Kidney (tissue), 14 donors: ENCODE results near the gene CXXC5. TPM values are rescaled to one million over a fixed set of nuclear protein-coding genes. Genes with fewer than 3 reads are reported as not detected.

ENCODE experiments used
- DNase-seq, 5 donors: peaks; one replicate each; pipeline ENCODE4 v3.0.0-alpha.2; 2013 to 2020
- FAIRE-seq: peaks from 2 replicates; lab custom pipeline; 2012; peaks lifted over from hg19 to GRCh38; lab: Jason Lieb, UNC
- H3K27ac ChIP-seq, 2 donors: one replicate each; pipeline ENCODE4 v1.7.0; 2013; ENCODE audit warnings: low read depth in 2 of 2, low read length in 2 of 2, inconsistent platforms in 1 of 2
- H3K27me3 ChIP-seq: one replicate; pipeline ENCODE4 v1.7.1; 2013; ENCODE audit warnings: low read length, inconsistent platforms; ENCODE audit not compliant: control insufficient read depth, insufficient read depth
- H3K36me3 ChIP-seq, 3 donors: one replicate each; pipeline versions ENCODE4 v1.7.0 to v1.7.1; 2013; ENCODE audit warnings: low read length in 3 of 3, control low read depth in 1 of 3, inconsistent platforms in 1 of 3; ENCODE audit not compliant: insufficient read depth in 3 of 3, control insufficient read depth in 2 of 3
- H3K4me1 ChIP-seq, 3 donors: one replicate each; pipeline versions ENCODE4 v1.7.0 to v1.7.1; 2013; ENCODE audit warnings: low read length in 3 of 3, inconsistent platforms in 1 of 3, low read depth in 1 of 3; ENCODE audit not compliant: control insufficient read depth in 2 of 3, insufficient read depth in 2 of 3
- H3K4me3 ChIP-seq, 3 donors: one replicate each; pipeline versions ENCODE4 v1.7.0 to v1.8.1; 2013; ENCODE audit warnings: low read length in 3 of 3, control low read depth in 1 of 3, inconsistent platforms in 1 of 3
- H3K9ac ChIP-seq, 3 donors: one replicate each; pipeline versions ENCODE4 v1.7.0 to v1.7.1; 2013; ENCODE audit warnings: low read length in 3 of 3, control low read depth in 1 of 3, inconsistent platforms in 1 of 3
- H3K9me3 ChIP-seq, 3 donors: one replicate each; pipeline versions ENCODE4 v1.7.0 to v1.7.1; 2013; ENCODE audit warnings: low read length in 3 of 3, control low read depth in 1 of 3, inconsistent platforms in 1 of 3; ENCODE audit not compliant: control insufficient read depth in 2 of 3, insufficient read depth in 1 of 3
- intact Hi-C: fragments of 100-400 bp; cut with DNase I; formaldehyde crosslinking; loops from one replicate; pipeline ENCODE4 v1.11.1; 2022
- polyA plus RNA-seq: library from polyadenylated mRNA; stranded (reverse); fragments of 350-450 nt; fragmentation: Illumina TruSeq; extraction: RNeasy Lipid Tissue Mini Kit (QIAGEN cat#74804); gene quantifications from one replicate; pipeline ENCODE4 v1.2.3, GENCODE V29; 2014; ENCODE audit warnings: low read depth, low replicate concordance; ENCODE audit not compliant: insufficient read depth
- total RNA-seq: library from RNA; stranded (reverse); fragmentation: NEBNext Ultra II Directional; extraction: Animal tissue kit (Norgen Biotek cat#: 25700); gene quantifications from one replicate; pipeline ENCODE4 v1.2.1, GENCODE V29; 2021
- TF ChIP-seq, protein P1 (sequence below): IDR thresholded peaks from 3 replicates; pipeline ENCODE4 v1.5.1; 2012; ENCODE audit warnings: mild to moderate bottlenecking, moderate library complexity, borderline replicate concordance; ENCODE audit not compliant: insufficient read depth; ENCODE audit errors: extremely low read depth
- donor health status: control.
- donor health status: control.
- donor health status: control.
- donor health status: control.
- donor health status: control.
- donor health status: DM: yes; HTN: yes; CAD: no.
- donor health status: Normal renal cell carcinoma (clear cell type).

CXXC5 gene
- total and polyA plus RNA-seq, 2 donors from 2014 or later, result 116 to 122 TPM

DNA sequence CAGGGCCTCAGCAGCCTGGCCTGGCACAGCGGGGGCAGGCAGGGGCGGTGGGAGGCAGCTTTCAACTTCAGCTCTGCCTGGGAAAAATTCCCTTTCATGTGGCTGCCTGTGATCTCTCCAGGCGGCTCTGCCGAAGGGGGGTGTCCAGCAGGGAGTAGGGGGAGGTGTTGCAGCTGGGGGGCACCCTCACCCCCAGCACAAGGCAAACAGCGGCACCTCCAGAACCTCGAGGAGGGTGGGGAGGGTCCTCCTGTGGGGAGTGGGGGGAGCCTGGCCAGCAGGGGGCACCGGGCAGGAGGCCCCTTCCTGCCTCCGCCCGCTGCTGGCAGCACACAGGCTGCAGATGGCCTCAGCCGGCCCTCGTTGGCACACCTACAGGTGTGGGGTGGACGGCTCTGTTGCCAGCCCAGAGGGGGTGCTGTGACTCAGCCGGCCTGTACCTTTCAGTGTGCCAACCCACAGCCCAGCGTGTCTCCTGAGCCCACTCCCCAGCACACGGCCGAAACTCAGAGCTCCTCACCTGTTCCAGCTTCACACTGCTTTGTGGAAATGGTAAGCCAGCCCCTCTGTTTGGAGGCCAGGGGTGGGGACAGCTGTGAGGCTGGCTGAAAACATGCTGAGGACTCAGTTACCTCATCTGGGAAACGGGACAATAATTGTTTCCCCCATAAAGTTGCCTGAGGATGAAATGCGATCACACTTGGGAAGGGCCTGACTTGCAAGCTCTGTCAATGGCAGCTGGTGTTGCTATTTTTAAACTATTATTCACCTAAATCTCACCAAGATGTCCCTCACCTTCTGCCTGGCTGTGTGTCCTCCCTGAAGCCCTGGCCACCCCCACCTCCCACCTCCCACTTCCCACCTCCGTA is 37.0 kb downstream of the CXXC5 start:
- intact Hi-C loops, result no loop called here
- no peak for FAIRE-seq
- peaks cover 0 to 42% (median 14%) of the 10 kb centered on the region in 3 donors for H3K4me1 ChIP-seq
- H3K27ac ChIP-seq, result peak overlapping the region; percentile 17 to 38
- no peaks in the 10 kb centered on the region for H3K9me3 ChIP-seq
- H3K27me3 ChIP-seq, result no peaks in the 10 kb centered on the region
- peak overlapping the region in 1 of 3 donors; percentile 55 for H3K9ac ChIP-seq
- H3K36me3 ChIP-seq, result peaks cover 4 to 50% (median 13%) of the 10 kb centered on the region in 3 donors
- H3K4me3 ChIP-seq, result no peak overlapping the region
- no peak for DNase-seq
- TF ChIP-seq, protein P1, sequence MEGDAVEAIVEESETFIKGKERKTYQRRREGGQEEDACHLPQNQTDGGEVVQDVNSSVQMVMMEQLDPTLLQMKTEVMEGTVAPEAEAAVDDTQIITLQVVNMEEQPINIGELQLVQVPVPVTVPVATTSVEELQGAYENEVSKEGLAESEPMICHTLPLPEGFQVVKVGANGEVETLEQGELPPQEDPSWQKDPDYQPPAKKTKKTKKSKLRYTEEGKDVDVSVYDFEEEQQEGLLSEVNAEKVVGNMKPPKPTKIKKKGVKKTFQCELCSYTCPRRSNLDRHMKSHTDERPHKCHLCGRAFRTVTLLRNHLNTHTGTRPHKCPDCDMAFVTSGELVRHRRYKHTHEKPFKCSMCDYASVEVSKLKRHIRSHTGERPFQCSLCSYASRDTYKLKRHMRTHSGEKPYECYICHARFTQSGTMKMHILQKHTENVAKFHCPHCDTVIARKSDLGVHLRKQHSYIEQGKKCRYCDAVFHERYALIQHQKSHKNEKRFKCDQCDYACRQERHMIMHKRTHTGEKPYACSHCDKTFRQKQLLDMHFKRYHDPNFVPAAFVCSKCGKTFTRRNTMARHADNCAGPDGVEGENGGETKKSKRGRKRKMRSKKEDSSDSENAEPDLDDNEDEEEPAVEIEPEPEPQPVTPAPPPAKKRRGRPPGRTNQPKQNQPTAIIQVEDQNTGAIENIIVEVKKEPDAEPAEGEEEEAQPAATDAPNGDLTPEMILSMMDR, result no peak

DNA sequence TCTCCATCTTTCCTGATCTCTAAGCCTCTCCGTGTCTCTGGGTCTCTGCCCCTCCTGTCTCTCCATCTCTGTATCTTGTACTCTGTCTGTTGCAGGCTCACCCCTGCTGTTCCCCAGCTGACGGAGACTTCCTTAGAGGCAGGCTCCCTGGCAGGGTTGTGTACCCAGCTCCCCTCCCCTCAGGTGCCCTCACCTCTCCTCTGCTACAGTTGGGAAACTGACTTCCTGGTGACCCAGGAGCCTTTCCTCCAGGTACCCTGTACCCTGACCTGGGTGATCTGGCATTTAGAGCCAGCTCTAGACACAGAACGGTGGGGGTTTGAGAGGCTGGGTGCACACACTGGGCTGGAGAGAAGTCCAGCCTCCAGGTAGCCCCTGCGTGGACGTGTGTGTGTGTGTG is 37.7 kb downstream of the CXXC5 start:
- no peak overlapping the region for H3K4me3 ChIP-seq
- H3K36me3 ChIP-seq, result peaks cover 4 to 43% (median 12%) of the 10 kb centered on the region in 3 donors
- no peaks in the 10 kb centered on the region for H3K9me3 ChIP-seq
- DNase-seq, result no peak
- H3K27ac ChIP-seq, result no peak overlapping the region
- no peak overlapping the region for H3K9ac ChIP-seq
- intact Hi-C loops, result no loop called here
- H3K27me3 ChIP-seq, result no peaks in the 10 kb centered on the region
- H3K4me1 ChIP-seq, result peaks cover 0 to 47% (median 16%) of the 10 kb centered on the region in 3 donors
- FAIRE-seq, result no peak
- TF ChIP-seq, protein P1, result no peak

DNA sequence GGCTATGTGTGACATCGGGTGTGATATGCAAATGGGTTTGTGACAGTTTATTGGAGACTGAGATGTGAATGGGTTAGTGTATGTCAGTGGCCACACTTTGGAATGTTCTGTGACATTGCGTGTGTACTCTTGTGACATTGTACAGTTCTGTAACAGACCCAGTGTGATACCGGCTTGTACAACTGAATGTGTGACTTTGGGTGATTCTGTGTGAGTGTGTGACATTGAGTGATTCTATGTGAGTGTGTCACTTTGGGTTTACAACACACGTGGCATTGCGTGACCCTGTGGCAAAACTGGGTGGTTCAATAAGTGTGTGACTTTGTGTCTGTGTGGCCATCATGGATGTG is 38.2 kb downstream of the CXXC5 start:
- Histone ChIP-seq H3K4me3 (peak overlapping the region in 1 of 3 donors; percentile 13), H3K9me3 (no peaks in the 10 kb centered on the region), H3K27ac (peak overlapping the region; percentile 5 to 49), H3K9ac (no peak overlapping the region), H3K27me3 (no peaks in the 10 kb centered on the region), H3K4me1 (peaks cover 0 to 47% (median 16%) of the 10 kb centered on the region in 3 donors), H3K36me3 (peaks cover 4 to 38% (median 10%) of the 10 kb centered on the region in 3 donors)
- TF ChIP-seq, protein P1, result no peak
- FAIRE-seq (no peak), DNase-seq (no peak)
- intact Hi-C loops, result no loop called here
